MM.1S (cell line): ENCODE measurements around the gene EML6.

Experiments
- DNase-seq: peaks from one replicate; pipeline ENCODE4 v3.0.0-alpha.2; 2015
- H2AFZ ChIP-seq: fragments of 300-600 bp; sonication (generic); 2 replicates; pipeline ENCODE4 v1.6.0; 2016; ENCODE audit warnings: antibody characterized with exemption, low read length
- H3F3A ChIP-seq: fragments of 300-600 bp; sonication (generic); 2 replicates; pipeline ENCODE4 v1.6.1; 2016; ENCODE audit warnings: mild to moderate bottlenecking, antibody characterized with exemption, low read length, moderate library complexity, mixed read lengths; ENCODE audit not compliant: insufficient read depth
- H3K27ac ChIP-seq: fragments of 300-600 bp; sonication (generic); 2 replicates; pipeline ENCODE4 v1.5.1; 2016; ENCODE audit warnings: mild to moderate bottlenecking, low read length
- H3K27me3 ChIP-seq: fragments of 300-600 bp; sonication (generic); replicated peaks from 2 replicates; pipeline ENCODE4 v1.6.0; 2016; ENCODE audit warnings: low read length; ENCODE audit not compliant: insufficient read depth
- H3K36me3 ChIP-seq: fragments of 300-600 bp; sonication (generic); replicated peaks from 2 replicates; pipeline ENCODE4 v1.6.1; 2016; ENCODE audit warnings: mild to moderate bottlenecking, low read length, mixed read lengths; ENCODE audit not compliant: insufficient read depth
- H3K4me1 ChIP-seq: fragments of 300-600 bp; sonication (generic); 2 replicates; pipeline ENCODE4 v1.6.1; 2016; ENCODE audit warnings: low read length, mixed read lengths
- H3K4me2 ChIP-seq: fragments of 300-600 bp; sonication (generic); 2 replicates; pipeline ENCODE4 v1.6.0; 2016; ENCODE audit warnings: low read depth, low read length
- H3K4me3 ChIP-seq: fragments of 300-600 bp; sonication (generic); 2 replicates; pipeline ENCODE4 v1.5.1; 2016; ENCODE audit warnings: low read length, mixed read lengths
- H3K79me2 ChIP-seq: fragments of 300-600 bp; sonication (generic); 2 replicates; pipeline ENCODE4 v1.6.1; 2016; ENCODE audit warnings: mixed run types, low read length, mixed read lengths
- H3K9ac ChIP-seq: fragments of 300-600 bp; sonication (generic); 2 replicates; pipeline ENCODE4 v1.6.1; 2016; ENCODE audit warnings: low read length, mixed read lengths
- H3K9me2 ChIP-seq: fragments of 300-600 bp; sonication (generic); replicated peaks from 2 replicates; pipeline ENCODE4 v1.6.1; 2016; ENCODE audit warnings: mild to moderate bottlenecking, low read length, mixed read lengths; ENCODE audit not compliant: insufficient read depth
- H3K9me3 ChIP-seq: fragments of 300-600 bp; sonication (generic); replicated peaks from 2 replicates; pipeline ENCODE4 v1.6.1; 2016; ENCODE audit warnings: mild to moderate bottlenecking, low read length, mixed read lengths; ENCODE audit not compliant: insufficient read depth
- H4K20me1 ChIP-seq: fragments of 300-600 bp; sonication (generic); 2 replicates; pipeline ENCODE4 v1.6.1; 2016; ENCODE audit warnings: mild to moderate bottlenecking, low read length, moderate library complexity, mixed read lengths; ENCODE audit not compliant: insufficient read depth
- EZH2 ChIP-seq: fragments of 300-600 bp; sonication (generic); optimal IDR thresholded peaks from 2 replicates; pipeline ENCODE3; 2017; ENCODE audit warnings: low read depth, mild to moderate bottlenecking, antibody characterized with exemption, low read length, mixed read lengths
- EZH2phosphoT487 ChIP-seq: fragments of 300-600 bp; sonication (generic); IDR thresholded peaks from 2 replicates; pipeline ENCODE4 v1.6.1; 2018; ENCODE audit warnings: antibody characterized with exemption, low read length
- TF ChIP-seq, protein P1 (sequence below): fragments of 300-600 bp; sonication (generic); IDR thresholded peaks from 2 replicates; pipeline ENCODE4 v1.5.1; 2016; ENCODE audit warnings: antibody characterized with exemption, low read length, mixed read lengths

Gene EML6

DNA sequence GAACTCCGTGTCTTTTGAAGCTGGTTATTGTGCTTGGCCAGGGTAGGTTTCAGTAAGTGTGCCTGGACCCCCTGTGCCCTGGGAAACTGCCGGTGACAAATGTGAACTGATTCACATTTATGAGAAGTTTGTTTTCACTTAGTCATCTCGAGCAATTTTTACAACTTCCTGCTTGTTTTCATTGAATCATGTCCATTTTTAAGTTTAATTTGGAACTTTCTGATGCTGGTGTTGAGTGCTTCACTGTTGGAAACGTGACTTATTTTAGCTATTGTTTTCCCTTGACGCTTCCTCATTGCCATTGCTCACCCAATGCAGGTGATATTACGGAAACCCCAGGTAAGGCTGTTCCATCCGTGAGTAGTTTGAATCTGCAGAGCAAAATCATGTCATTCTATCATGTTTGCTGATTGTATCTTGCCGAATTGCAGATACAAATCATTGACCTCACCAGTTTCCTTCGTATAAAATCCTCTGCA is 229.6 kb downstream of the EML6 start:
- no peaks in the 10 kb centered on the region for H3K9me2 ChIP-seq
- no peaks in the 10 kb centered on the region for H3F3A ChIP-seq
- no peak for DNase-seq
- no peaks in the 10 kb centered on the region for H3K36me3 ChIP-seq
- no peaks in the 10 kb centered on the region for H3K9me3 ChIP-seq
- H3K4me2 ChIP-seq, result no peak overlapping the region
- H3K4me3 ChIP-seq, result no peak overlapping the region
- H2AFZ ChIP-seq, result no peak overlapping the region
- H3K9ac ChIP-seq, result no peak overlapping the region
- no peaks in the 10 kb centered on the region for H3K27me3 ChIP-seq
- no peaks in the 10 kb centered on the region for H3K4me1 ChIP-seq
- no peak overlapping the region for H3K27ac ChIP-seq
- TF ChIP-seq EZH2, result no peak
- no peak for TF ChIP-seq EZH2phosphoT487
- TF ChIP-seq, protein P1, sequence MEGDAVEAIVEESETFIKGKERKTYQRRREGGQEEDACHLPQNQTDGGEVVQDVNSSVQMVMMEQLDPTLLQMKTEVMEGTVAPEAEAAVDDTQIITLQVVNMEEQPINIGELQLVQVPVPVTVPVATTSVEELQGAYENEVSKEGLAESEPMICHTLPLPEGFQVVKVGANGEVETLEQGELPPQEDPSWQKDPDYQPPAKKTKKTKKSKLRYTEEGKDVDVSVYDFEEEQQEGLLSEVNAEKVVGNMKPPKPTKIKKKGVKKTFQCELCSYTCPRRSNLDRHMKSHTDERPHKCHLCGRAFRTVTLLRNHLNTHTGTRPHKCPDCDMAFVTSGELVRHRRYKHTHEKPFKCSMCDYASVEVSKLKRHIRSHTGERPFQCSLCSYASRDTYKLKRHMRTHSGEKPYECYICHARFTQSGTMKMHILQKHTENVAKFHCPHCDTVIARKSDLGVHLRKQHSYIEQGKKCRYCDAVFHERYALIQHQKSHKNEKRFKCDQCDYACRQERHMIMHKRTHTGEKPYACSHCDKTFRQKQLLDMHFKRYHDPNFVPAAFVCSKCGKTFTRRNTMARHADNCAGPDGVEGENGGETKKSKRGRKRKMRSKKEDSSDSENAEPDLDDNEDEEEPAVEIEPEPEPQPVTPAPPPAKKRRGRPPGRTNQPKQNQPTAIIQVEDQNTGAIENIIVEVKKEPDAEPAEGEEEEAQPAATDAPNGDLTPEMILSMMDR, result no peak
- H4K20me1 ChIP-seq, result no peaks in the 10 kb centered on the region
- H3K79me2 ChIP-seq, result no peaks in the 10 kb centered on the region

DNA sequence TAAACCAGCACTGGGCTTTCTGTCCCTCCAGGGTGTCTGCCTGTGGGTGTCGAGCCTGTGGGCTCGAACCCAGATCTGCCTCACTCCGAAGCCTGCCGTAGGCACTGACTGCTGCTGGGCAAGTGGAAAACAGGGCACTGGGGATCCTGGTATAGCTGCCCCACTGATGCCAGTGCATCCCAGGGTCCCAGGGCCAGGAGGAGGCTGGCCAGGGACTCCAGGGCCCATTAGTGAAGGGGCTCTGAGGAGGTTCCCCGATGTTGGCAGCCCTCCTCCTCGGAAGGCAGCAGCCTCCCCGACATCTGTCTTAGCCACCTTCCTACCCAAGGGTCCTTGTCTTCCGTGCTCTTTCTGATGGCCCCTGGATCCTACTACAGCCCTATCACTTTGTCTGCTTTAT is 230.7 kb downstream of the EML6 start:
- Histone ChIP-seq H3F3A (no peaks in the 10 kb centered on the region), H3K9me3 (no peaks in the 10 kb centered on the region), H3K4me2 (no peak overlapping the region), H3K4me1 (no peaks in the 10 kb centered on the region), H3K27me3 (no peaks in the 10 kb centered on the region), H3K9ac (no peak overlapping the region), H3K36me3 (no peaks in the 10 kb centered on the region), H3K27ac (no peak overlapping the region), H2AFZ (no peak overlapping the region), H3K9me2 (no peaks in the 10 kb centered on the region), H3K79me2 (no peaks in the 10 kb centered on the region), H4K20me1 (no peaks in the 10 kb centered on the region), H3K4me3 (no peak overlapping the region)
- no peak for TF ChIP-seq EZH2
- DNase-seq, result no peak

DNA sequence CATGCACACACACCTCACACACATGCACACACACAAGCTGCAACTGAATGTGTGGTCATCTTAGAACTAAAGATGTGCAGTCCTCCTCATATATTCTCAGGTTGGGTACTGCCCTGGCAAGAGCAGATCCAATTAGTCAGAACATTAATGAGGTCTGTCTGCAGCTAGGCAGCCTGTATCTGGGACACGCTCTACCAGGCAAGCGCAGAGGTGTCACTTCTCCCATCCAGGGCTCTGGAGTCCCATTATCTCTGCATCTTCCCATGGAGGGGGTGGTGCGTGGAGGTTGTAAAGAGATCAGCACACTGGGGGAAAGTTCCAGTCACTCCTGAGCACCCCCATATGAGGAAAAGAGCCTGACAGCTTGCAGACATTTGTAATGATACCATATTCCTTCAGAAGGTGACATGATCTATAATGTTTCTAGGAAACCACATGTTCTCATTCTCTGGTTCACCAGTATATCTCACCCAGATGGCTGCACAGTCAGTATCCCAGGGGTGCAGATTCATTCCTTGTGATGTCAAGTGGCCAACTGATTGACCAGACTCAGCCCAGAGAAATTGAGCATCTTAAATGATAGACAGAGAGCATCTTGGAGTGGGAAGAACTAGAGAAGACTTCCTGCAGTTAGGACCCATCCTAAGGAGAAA is 231.4 kb downstream of the EML6 start:
- Histone ChIP-seq H3F3A (no peaks in the 10 kb centered on the region), H2AFZ (no peak overlapping the region), H3K27ac (no peak overlapping the region), H3K79me2 (no peaks in the 10 kb centered on the region), H3K9me3 (no peaks in the 10 kb centered on the region), H3K4me2 (no peak overlapping the region), H3K36me3 (no peaks in the 10 kb centered on the region), H3K4me1 (no peaks in the 10 kb centered on the region), H3K4me3 (no peak overlapping the region), H3K27me3 (no peaks in the 10 kb centered on the region), H4K20me1 (no peaks in the 10 kb centered on the region), H3K9me2 (no peaks in the 10 kb centered on the region), H3K9ac (no peak overlapping the region)
- no peak for DNase-seq
- TF ChIP-seq, protein P1, result no peak
- no peak for TF ChIP-seq EZH2phosphoT487
- TF ChIP-seq EZH2, result no peak

DNA sequence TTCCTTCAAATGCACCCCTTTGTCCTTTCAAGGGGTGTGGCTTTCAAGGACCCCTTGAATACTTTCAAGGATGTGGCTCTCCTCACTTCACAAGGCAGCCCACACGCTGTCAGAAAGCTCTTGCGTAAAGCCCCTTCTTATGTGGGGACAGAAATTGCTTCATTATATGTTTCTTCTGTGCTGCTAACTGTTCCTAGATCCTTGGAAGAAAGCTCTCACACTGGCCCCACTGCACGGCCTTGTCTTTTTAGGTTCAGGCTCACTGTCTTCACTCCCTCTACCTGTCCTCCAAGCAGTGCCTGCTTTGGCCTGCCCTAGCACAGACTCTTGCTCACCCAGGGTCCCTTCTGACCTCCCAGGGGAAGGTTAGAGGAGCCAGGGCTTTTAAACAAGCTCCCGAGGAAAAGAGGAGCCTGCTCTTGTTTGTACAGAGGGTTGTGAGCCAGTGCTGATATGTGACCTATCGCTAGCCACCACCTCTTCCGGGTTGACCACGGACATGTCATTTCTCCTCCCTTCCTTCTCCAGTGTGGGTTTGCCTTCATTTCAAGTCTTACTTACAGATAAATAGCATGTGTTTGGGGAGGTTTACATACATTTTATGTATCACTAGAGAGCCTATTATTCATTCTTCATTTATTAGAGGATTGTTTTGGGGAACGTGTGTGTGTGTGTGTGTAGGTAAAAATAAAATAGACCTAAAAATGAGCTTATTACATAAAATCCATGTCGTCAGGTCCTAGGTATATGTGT is 232.1 kb downstream of the EML6 start:
- Histone ChIP-seq H3K4me1 (no peaks in the 10 kb centered on the region), H3K9me3 (no peaks in the 10 kb centered on the region), H3F3A (no peaks in the 10 kb centered on the region), H3K4me2 (no peak overlapping the region), H3K4me3 (no peak overlapping the region), H3K27me3 (no peaks in the 10 kb centered on the region), H3K27ac (no peak overlapping the region), H2AFZ (no peak overlapping the region), H4K20me1 (no peaks in the 10 kb centered on the region), H3K9me2 (no peaks in the 10 kb centered on the region), H3K79me2 (no peaks in the 10 kb centered on the region), H3K36me3 (no peaks in the 10 kb centered on the region), H3K9ac (no peak overlapping the region)
- no peak for DNase-seq
- TF ChIP-seq EZH2, result no peak
- TF ChIP-seq EZH2phosphoT487, result no peak
- TF ChIP-seq, protein P1, result no peak
